HG02840 (cell line): ENCODE results near the gene ATXN1.
"Not testable (repeated sequence)": the region's sequence is repeated elsewhere in the genome, so short reads cannot be mapped to it uniquely, and the experiment has no call there.

Experiments used
- ATAC-seq: cut with Tn5 transposase; IDR thresholded peaks from one replicate; pipeline ENCODE4 v1.9.1; 2021; ENCODE audit warnings: mild to moderate bottlenecking, moderate library complexity, moderate number of reproducible peaks; ENCODE audit not compliant: unreplicated experiment, low FRiP score

Gene ATXN1

GRCh38 chr6:16381968-16382367 lies 379.3 kb downstream of the ATXN1 start:
- ATAC-seq = not testable (repeated sequence)

- ATAC-seq = no peak
These were observed 380.9 kb downstream of the ATXN1 start for GRCh38 chr6:16380220-16380809.

GRCh38 chr6:16378360-16378759 lies 382.9 kb downstream of the ATXN1 start:
- ATAC-seq = not testable (repeated sequence)

DNA sequence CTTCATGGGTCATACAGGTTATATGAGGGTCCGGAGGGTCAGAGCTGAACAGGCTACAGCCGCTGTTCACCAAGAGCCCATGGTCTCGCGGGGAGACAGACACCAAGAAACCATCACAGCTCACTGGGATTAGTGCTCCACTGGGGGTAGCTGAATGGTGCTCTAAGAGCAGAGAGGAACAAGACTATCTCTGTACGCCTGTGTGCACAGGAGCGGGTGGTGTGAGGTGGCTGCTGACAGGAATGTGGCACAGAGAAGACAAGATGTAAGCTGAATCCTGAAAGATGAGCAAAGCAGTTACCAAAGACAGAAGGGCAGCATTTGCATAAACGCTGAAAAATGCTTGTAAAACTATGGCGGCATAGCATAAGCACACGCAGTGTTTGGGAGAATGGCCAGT lies 383.8 kb downstream of the ATXN1 start:
- no peak for ATAC-seq

GRCh38 chr6:16375843-16376242 lies 385.4 kb downstream of the ATXN1 start:
- ATAC-seq = no peak

DNA sequence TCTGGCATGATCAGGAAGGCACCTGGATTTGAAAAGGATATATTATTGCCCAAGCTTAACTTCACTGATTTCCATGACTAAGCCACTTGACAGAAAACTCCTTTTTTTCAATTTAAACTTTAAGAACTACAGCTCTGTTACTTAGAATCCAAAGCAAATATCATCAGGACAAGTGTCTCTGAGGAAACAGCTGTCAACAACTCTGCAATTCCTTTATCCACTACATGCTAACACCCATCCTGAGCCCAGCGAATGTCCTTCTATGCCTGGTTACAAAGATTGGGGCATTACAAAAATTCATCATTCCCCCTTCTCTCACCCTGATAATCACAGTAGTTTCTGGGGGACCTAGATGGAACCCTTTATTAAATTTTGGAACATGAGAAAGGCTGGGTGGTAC lies 386.1 kb downstream of the ATXN1 start:
- no peak for ATAC-seq

- ATAC-seq = no peak
These were observed 386.6 kb downstream of the ATXN1 start for GRCh38 chr6:16374461-16375200.

GRCh38 chr6:16374016-16374415 lies 387.2 kb downstream of the ATXN1 start:
- ATAC-seq = no peak

GRCh38 chr6:16372029-16372776 lies 389.1 kb downstream of the ATXN1 start:
- ATAC-seq = no peak

DNA sequence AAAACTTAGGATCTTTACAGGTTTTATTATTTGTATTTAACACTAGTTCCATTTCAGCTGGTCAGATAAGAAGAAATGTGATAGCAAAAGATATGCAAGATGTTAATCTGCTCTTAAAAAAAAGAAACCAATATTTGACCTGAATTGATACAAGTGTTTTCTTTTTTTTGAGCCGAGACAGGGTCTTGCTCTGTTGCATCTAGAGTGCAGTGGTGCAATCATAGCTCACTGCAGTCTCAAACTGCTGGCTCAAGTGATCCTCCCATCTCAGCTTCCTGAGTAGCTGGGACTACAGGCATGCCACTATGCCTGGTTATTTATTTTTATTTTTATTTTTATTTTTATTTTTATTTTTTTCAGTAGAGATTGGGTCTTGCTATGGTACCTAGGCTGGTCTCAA lies 389.9 kb downstream of the ATXN1 start:
- no peak for ATAC-seq

DNA sequence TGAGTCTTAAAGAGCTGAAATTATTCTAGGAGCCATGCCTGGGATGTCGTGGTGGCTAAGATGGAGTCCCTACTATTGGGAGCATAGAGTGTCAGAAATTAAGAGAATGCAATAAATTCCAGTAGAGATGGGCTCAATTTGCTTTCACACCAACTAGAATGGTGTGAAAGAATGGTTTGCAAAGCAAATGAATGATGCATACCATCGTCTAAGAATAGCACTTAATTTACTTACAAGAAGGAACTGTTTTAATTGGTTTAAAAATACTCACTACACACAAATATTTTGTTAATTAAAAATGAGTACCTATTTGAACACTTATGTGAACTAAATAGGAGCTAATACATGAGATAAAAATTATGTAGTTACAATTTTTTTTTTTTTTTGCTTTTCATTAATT lies 390.3 kb downstream of the ATXN1 start:
- no peak for ATAC-seq

DNA sequence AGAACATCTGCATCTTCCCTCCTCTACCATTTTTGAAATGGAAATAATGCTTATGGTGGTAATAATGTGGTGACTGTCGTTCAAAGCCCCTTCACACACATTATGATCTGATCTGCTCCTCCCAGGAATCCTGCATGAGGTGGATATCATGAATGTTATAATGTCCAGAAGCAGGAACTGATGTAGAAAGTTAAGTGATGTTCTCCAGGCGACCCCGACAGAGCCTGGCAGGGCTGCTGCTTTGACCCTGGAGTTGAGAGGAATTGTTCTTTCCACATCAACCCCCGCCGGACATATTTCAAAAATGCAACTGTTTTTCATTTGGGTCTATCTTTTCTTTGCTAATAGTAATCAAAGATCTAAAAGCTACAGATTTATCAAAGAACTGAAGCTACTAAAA lies 391.3 kb downstream of the ATXN1 start:
- ATAC-seq = no peak

- ATAC-seq = no peak
These were observed 392.0 kb downstream of the ATXN1 start for GRCh38 chr6:16369140-16369745.

GRCh38 chr6:16367571-16367970 lies 393.7 kb downstream of the ATXN1 start:
- no peak for ATAC-seq

GRCh38 chr6:16363749-16364148 lies 397.5 kb downstream of the ATXN1 start:
- no peak for ATAC-seq

GRCh38 chr6:16362819-16363589 lies 398.3 kb downstream of the ATXN1 start:
- ATAC-seq = no peak

DNA sequence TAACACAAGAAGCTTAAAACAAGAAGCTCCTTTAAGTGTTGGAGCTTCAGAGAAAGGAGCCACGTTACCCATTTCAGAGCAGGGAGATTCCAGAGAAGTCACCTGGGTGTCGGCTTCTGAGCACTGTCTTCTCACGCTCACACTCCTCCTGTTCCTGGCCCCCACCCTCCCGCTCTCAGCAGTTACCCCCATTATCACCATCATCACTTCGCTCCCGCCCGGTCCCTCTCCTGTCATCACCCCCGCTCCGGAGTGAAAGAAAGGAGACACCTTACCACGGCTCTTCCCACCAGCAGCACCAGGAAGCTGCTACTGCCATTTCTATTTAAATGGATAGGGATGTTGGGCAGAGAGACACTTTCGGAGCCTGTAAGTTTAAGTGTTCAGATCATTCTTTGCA lies 399.0 kb downstream of the ATXN1 start:
- no peak for ATAC-seq

- no peak for ATAC-seq
These were observed 399.4 kb downstream of the ATXN1 start for GRCh38 chr6:16361861-16362260.

DNA sequence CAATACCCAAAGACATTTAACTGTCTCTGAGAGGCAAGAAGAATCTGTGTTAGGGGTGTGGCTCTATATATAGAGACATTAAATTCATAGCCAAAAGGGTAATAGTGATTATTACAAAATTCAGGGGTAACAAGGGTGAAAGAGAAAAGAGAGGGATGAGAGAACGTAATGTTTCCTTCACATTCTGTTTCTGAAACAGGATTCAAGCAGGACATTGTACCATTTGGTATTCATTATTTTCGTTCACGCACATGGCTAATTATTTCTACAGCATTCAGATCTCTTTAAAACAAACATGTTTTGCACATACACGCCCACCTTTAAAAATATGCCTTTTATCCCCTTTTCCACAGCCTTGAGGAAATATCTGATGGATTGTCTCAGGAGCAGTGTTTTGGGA lies 400.1 kb downstream of the ATXN1 start:
- no peak for ATAC-seq

DNA sequence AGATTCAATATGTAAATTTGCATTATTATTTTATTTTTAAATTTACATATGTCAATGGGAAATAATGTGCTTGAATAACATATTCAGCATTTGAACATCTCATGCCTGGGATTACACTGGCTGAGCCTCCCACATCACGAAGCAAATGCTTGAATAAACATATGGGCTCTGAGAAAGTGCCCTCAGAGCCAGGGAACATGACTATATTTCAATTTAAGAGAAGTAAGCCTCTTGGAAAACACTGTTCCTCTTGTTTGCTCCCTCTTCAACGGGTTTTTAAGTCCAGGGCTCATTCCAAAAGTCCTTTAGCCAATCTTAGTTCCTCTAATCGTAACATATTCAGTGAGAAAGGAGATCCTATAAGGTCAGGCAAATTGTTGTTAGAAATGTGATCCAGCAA lies 400.9 kb downstream of the ATXN1 start:
- no peak for ATAC-seq
